Measurements from ENCODE around the gene SLC28A3. TPM values are rescaled to one million over a fixed set of nuclear protein-coding genes. Genes with fewer than 3 reads are reported as not detected.

Gene SLC28A3
- total and polyA plus RNA-seq, 2 of the 8 experiments (the other 6 are each of a cell fraction or from before 2014, with no cell fraction given) = 0.02 TPM; not detected in 1

DNA sequence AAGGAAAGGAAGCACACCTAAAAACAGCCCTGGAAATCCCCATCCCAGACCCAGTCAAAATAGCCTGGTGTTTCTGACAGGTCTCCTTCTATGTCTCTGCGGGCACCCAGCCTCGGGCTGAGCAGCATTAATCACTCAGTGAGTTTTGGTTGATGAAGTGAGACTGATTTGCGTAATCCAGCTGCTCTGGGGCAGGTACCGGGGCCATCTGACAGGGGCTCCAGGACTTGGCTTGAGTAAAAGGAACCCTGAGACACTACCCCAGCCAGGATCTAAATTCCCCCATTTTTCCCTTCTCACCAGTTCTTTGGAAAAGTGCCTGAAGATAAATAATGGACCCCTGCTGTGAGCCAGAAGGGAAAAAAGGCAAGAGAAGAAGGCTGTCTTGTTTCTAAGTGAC is 596 bp downstream of the SLC28A3 start (continued):
- TF ChIP-seq, protein P1, sequence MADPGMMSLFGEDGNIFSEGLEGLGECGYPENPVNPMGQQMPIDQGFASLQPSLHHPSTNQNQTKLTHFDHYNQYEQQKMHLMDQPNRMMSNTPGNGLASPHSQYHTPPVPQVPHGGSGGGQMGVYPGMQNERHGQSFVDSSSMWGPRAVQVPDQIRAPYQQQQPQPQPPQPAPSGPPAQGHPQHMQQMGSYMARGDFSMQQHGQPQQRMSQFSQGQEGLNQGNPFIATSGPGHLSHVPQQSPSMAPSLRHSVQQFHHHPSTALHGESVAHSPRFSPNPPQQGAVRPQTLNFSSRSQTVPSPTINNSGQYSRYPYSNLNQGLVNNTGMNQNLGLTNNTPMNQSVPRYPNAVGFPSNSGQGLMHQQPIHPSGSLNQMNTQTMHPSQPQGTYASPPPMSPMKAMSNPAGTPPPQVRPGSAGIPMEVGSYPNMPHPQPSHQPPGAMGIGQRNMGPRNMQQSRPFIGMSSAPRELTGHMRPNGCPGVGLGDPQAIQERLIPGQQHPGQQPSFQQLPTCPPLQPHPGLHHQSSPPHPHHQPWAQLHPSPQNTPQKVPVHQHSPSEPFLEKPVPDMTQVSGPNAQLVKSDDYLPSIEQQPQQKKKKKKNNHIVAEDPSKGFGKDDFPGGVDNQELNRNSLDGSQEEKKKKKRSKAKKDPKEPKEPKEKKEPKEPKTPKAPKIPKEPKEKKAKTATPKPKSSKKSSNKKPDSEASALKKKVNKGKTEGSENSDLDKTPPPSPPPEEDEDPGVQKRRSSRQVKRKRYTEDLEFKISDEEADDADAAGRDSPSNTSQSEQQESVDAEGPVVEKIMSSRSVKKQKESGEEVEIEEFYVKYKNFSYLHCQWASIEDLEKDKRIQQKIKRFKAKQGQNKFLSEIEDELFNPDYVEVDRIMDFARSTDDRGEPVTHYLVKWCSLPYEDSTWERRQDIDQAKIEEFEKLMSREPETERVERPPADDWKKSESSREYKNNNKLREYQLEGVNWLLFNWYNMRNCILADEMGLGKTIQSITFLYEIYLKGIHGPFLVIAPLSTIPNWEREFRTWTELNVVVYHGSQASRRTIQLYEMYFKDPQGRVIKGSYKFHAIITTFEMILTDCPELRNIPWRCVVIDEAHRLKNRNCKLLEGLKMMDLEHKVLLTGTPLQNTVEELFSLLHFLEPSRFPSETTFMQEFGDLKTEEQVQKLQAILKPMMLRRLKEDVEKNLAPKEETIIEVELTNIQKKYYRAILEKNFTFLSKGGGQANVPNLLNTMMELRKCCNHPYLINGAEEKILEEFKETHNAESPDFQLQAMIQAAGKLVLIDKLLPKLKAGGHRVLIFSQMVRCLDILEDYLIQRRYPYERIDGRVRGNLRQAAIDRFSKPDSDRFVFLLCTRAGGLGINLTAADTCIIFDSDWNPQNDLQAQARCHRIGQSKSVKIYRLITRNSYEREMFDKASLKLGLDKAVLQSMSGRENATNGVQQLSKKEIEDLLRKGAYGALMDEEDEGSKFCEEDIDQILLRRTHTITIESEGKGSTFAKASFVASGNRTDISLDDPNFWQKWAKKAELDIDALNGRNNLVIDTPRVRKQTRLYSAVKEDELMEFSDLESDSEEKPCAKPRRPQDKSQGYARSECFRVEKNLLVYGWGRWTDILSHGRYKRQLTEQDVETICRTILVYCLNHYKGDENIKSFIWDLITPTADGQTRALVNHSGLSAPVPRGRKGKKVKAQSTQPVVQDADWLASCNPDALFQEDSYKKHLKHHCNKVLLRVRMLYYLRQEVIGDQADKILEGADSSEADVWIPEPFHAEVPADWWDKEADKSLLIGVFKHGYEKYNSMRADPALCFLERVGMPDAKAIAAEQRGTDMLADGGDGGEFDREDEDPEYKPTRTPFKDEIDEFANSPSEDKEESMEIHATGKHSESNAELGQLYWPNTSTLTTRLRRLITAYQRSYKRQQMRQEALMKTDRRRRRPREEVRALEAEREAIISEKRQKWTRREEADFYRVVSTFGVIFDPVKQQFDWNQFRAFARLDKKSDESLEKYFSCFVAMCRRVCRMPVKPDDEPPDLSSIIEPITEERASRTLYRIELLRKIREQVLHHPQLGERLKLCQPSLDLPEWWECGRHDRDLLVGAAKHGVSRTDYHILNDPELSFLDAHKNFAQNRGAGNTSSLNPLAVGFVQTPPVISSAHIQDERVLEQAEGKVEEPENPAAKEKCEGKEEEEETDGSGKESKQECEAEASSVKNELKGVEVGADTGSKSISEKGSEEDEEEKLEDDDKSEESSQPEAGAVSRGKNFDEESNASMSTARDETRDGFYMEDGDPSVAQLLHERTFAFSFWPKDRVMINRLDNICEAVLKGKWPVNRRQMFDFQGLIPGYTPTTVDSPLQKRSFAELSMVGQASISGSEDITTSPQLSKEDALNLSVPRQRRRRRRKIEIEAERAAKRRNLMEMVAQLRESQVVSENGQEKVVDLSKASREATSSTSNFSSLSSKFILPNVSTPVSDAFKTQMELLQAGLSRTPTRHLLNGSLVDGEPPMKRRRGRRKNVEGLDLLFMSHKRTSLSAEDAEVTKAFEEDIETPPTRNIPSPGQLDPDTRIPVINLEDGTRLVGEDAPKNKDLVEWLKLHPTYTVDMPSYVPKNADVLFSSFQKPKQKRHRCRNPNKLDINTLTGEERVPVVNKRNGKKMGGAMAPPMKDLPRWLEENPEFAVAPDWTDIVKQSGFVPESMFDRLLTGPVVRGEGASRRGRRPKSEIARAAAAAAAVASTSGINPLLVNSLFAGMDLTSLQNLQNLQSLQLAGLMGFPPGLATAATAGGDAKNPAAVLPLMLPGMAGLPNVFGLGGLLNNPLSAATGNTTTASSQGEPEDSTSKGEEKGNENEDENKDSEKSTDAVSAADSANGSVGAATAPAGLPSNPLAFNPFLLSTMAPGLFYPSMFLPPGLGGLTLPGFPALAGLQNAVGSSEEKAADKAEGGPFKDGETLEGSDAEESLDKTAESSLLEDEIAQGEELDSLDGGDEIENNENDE (IDR thresholded peaks at IDR 0.05; ENCODE audit: insufficient replicate concordance, low read length) = no peak
- no peak for TF ChIP-seq CREB1 (IDR thresholded peaks at IDR 0.05)
- TF ChIP-seq SRF (IDR thresholded peaks at IDR 0.05; ENCODE audit: low read depth, low read length) = no peak
- no peak for TF ChIP-seq JUND (IDR thresholded peaks at IDR 0.05; ENCODE audit: low read length)
- no peak for TF ChIP-seq ZNF274 (IDR thresholded peaks at IDR 0.05; ENCODE audit: borderline replicate concordance, extremely low read depth, low read length)
- TF ChIP-seq RAD21 (IDR thresholded peaks at IDR 0.05 in 1 of 2, conservative IDR thresholded peaks at IDR 0.05 in 1 of 2; ENCODE audit: low read depth in 2 of 2, low read length in 2 of 2) = no peak
- no peak for TF ChIP-seq BRCA1 (IDR thresholded peaks at IDR 0.05; ENCODE audit: low read depth, low read length)
- no peak for TF ChIP-seq POLR2A (IDR thresholded peaks at IDR 0.05; ENCODE audit: control extremely low read depth in 1 of 2, low read depth in 2 of 2, low read length in 2 of 2)
- no peak for TF ChIP-seq KDM4A (IDR thresholded peaks at IDR 0.05; ENCODE audit: low read depth, low read length, severe bottlenecking)
- TF ChIP-seq, protein P2, sequence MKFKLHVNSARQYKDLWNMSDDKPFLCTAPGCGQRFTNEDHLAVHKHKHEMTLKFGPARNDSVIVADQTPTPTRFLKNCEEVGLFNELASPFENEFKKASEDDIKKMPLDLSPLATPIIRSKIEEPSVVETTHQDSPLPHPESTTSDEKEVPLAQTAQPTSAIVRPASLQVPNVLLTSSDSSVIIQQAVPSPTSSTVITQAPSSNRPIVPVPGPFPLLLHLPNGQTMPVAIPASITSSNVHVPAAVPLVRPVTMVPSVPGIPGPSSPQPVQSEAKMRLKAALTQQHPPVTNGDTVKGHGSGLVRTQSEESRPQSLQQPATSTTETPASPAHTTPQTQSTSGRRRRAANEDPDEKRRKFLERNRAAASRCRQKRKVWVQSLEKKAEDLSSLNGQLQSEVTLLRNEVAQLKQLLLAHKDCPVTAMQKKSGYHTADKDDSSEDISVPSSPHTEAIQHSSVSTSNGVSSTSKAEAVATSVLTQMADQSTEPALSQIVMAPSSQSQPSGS (IDR thresholded peaks at IDR 0.05; ENCODE audit: low read length) = no peak
- TF ChIP-seq YY1 (IDR thresholded peaks at IDR 0.05; ENCODE audit: low read depth, low read length) = no peak
